Upper lobe of left lung (tissue), 4 donors: Measurements from ENCODE around the gene CDKAL1.

Experiments
- CTCF ChIP-seq, 6 experiments: fragments of 450-650 bp in 4 of 6; fragments of 200-600 bp in 2 of 6; sonication (generic) in 2 of 6; IDR thresholded peaks; one replicate each; pipeline ENCODE4 v1.5.1; 2016 to 2019; ENCODE audit warnings: antibody characterized with exemption in 6 of 6
- POLR2A ChIP-seq, 4 donors: fragments of 450-650 bp; IDR thresholded peaks; one replicate each; pipeline ENCODE4 v1.5.1; 2016 to 2017; ENCODE audit warnings: antibody characterized with exemption in 4 of 4, mild to moderate bottlenecking in 2 of 4

DNA sequence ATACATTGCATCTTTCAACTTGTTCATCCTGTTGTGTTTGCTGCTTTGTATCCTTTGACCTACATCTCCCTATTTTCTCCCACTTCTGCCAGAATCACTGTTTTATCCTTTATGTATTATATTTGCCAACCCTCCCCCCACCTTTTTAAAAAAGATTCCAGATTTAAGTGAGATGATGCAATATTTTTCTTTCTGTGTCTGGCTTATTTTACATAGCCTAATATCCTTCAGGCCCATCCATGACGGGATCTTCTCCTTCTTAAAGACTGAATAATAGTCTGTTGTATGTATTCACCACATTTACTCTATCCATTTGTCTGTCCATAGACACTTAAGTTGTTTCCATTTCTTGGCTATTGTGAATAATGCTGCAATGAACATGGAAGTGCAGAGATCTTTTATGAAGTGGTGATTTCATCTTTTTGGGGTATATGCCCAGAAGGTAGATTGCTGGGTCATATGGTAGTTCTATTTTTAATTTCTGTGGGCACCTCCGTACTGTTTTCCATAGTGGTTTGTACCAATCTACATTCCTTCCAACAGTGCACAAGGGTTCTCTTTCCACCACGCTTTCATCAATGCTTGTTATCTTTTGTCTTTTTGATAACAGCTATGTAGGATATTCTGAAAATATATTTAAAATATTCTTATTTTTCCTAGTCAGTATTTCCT lies 181.0 kb downstream of the CDKAL1 start:
- no peak for TF ChIP-seq POLR2A (IDR thresholded peaks at IDR 0.05)
- TF ChIP-seq CTCF (IDR thresholded peaks at IDR 0.05): no peak
